HepG2 (cell line): ENCODE results near the gene SLC22A7. TPM values are rescaled to one million over a fixed set of nuclear protein-coding genes. Genes with fewer than 3 reads are reported as not detected.

Experiments used
- AGO2 ChIP-seq: fragments of 200-400 bp; formaldehyde crosslinking; optimal IDR thresholded peaks from 2 replicates; pipeline ENCODE3; 2017; ENCODE audit warnings: mild to moderate bottlenecking, low read depth, low read length, moderate library complexity
- CCDC6 ChIP-seq: sonication (generic); formaldehyde crosslinking; IDR thresholded peaks from 2 replicates; pipeline ENCODE4 v1.8.1; 2022; ENCODE audit warnings: mild to moderate bottlenecking, missing genetic modification reagents, moderate library complexity
- GFI1 ChIP-seq: sonication (generic); formaldehyde crosslinking; IDR thresholded peaks from 2 replicates; pipeline ENCODE4 v1.5.0; 2020; ENCODE audit warnings: missing genetic modification reagents, mild to moderate bottlenecking, borderline replicate concordance
- HIVEP1 ChIP-seq: sonication (generic); formaldehyde crosslinking; IDR thresholded peaks from 2 replicates; pipeline ENCODE4 v1.4.0; 2020; ENCODE audit warnings: mild to moderate bottlenecking, missing genetic modification reagents
- MIXL1 ChIP-seq: IDR thresholded peaks from 2 replicates; pipeline ENCODE4 v1.6.1; 2016
- MLLT10 ChIP-seq: sonication (generic); formaldehyde crosslinking; IDR thresholded peaks from 2 replicates; pipeline ENCODE4 v1.4.0; 2020; ENCODE audit warnings: missing genetic modification reagents
- NFE2L1 ChIP-seq: sonication (generic); formaldehyde crosslinking; IDR thresholded peaks from 2 replicates; pipeline ENCODE4 v1.4.0; 2020; ENCODE audit warnings: missing genetic modification reagents, mild to moderate bottlenecking, borderline replicate concordance
- NONO ChIP-seq, 2 experiments: fragments of 450-650 bp in 1 of 2; sonication (generic) in 1 of 2; formaldehyde crosslinking in 1 of 2; IDR thresholded peaks in 1 of 2; conservative IDR thresholded peaks in 1 of 2; 2 replicates each; pipeline versions ENCODE4 v1.6.1 to v1.8.0; 2017 to 2022; ENCODE audit warnings: mild to moderate bottlenecking in 1 of 2, missing genetic modification reagents in 1 of 2, moderate library complexity in 1 of 2
- NR1H2 ChIP-seq: sonication (generic); formaldehyde crosslinking; IDR thresholded peaks from 2 replicates; pipeline ENCODE4 v1.8.1; 2022; ENCODE audit warnings: low read depth, missing genetic modification reagents, borderline replicate concordance
- PBX3 ChIP-seq: sonication (generic); formaldehyde crosslinking; IDR thresholded peaks from 2 replicates; pipeline ENCODE4 v1.8.1; 2023; ENCODE audit warnings: missing genetic modification reagents, inconsistent platforms, borderline replicate concordance
- RNF219 ChIP-seq: sonication (generic); formaldehyde crosslinking; IDR thresholded peaks from 2 replicates; pipeline ENCODE4 v1.5.0; 2020; ENCODE audit warnings: mild to moderate bottlenecking, missing genetic modification reagents
- SMAD9 ChIP-seq: sonication (generic); formaldehyde crosslinking; IDR thresholded peaks from 2 replicates; pipeline ENCODE4 v1.5.1; 2020; ENCODE audit warnings: mild to moderate bottlenecking, missing genetic modification reagents
- SP2 ChIP-seq: sonication (generic); formaldehyde crosslinking; IDR thresholded peaks from 2 replicates; pipeline ENCODE4 v1.5.1; 2020; ENCODE audit warnings: mild to moderate bottlenecking, missing genetic modification reagents
- ZBTB7A ChIP-seq: sonication (generic); formaldehyde crosslinking; IDR thresholded peaks from 2 replicates; pipeline ENCODE4 v1.8.0; 2022; ENCODE audit warnings: mild to moderate bottlenecking, missing genetic modification reagents
- ZGPAT ChIP-seq: IDR thresholded peaks from 2 replicates; pipeline ENCODE4 v1.6.1; 2016; ENCODE audit warnings: mild to moderate bottlenecking
- ZNF160 ChIP-seq: sonication (generic); formaldehyde crosslinking; IDR thresholded peaks from 2 replicates; pipeline ENCODE4 v1.8.0; 2022; ENCODE audit warnings: mild to moderate bottlenecking, inconsistent platforms, missing genetic modification reagents
- ZNF33B ChIP-seq: sonication (generic); formaldehyde crosslinking; IDR thresholded peaks from 2 replicates; pipeline ENCODE4 v1.5.1; 2020; ENCODE audit warnings: mild to moderate bottlenecking, missing genetic modification reagents
- ZNF510 ChIP-seq: sonication (generic); formaldehyde crosslinking; IDR thresholded peaks from 2 replicates; pipeline ENCODE4 v1.4.0; 2020; ENCODE audit warnings: low read depth, mild to moderate bottlenecking, missing genetic modification reagents
- ZNF569 ChIP-seq: sonication (generic); formaldehyde crosslinking; IDR thresholded peaks from 2 replicates; pipeline ENCODE4 v1.5.0; 2020; ENCODE audit warnings: mild to moderate bottlenecking, missing genetic modification reagents, moderate library complexity, borderline replicate concordance
- ZNF703 ChIP-seq: sonication (generic); formaldehyde crosslinking; IDR thresholded peaks from 2 replicates; pipeline ENCODE4 v1.5.1; 2020; ENCODE audit warnings: missing genetic modification reagents, mild to moderate bottlenecking, moderate library complexity, borderline replicate concordance
- ZUFSP ChIP-seq: sonication (generic); formaldehyde crosslinking; IDR thresholded peaks from 2 replicates; pipeline ENCODE4 v1.9.0; 2021; ENCODE audit warnings: missing genetic modification reagents, mild to moderate bottlenecking, borderline replicate concordance
- polyA plus RNA-seq, 8 experiments: library from polyadenylated mRNA; depleted of rRNA in 3 of 8; stranded (reverse) in 7 of 8; unstranded in 1 of 8; fragments of >200 nt; fragmentation: Illumina TruSeq in 4 of 8; extraction: Trizol in 4 of 8; gene quantifications; 2 replicates each; pipeline versions ENCODE4 v1.2.1 to v1.2.3, GENCODE V29; 2011 to 2016; ENCODE audit warnings: low read depth in 4 of 8, missing spikeins in 1 of 8, mixed read lengths in 1 of 8; ENCODE audit not compliant: insufficient read depth in 1 of 8
- total RNA-seq, 5 experiments: library from RNA; depleted of rRNA; stranded (reverse); fragments of >200 nt; fragmentation: Illumina TruSeq; extraction: Trizol; gene quantifications; 2 replicates each; pipeline ENCODE4 v1.2.3, GENCODE V29; 2016; ENCODE audit warnings: low read depth in 1 of 5

SLC22A7 gene
- total and polyA plus RNA-seq, 2 of the 13 experiments (the other 11 are each of a cell fraction or from before 2014, with no cell fraction given) = 5.3 to 22.6 TPM

- TF ChIP-seq GFI1 = no peak
- TF ChIP-seq ZNF703 (CRISPR knock-in tag) = no peak
- peak; percentile 63; the same call in 1 of the 2 replicates for TF ChIP-seq MIXL1
- no peak for TF ChIP-seq SMAD9 (CRISPR knock-in tag)
- TF ChIP-seq HIVEP1 (CRISPR knock-in tag) = no peak
- no peak for TF ChIP-seq ZBTB7A (CRISPR knock-in tag)
- no peak for TF ChIP-seq NR1H2 (CRISPR knock-in tag)
- peak; percentile 64 for TF ChIP-seq ZGPAT (CRISPR knock-in tag)
- TF ChIP-seq NONO (IDR thresholded peaks at IDR 0.05) = no peak
- TF ChIP-seq NONO (CRISPR knock-in tag; conservative IDR thresholded peaks at IDR 0.05) = peak; percentile 64; the same call in 1 of the 2 replicates
- no peak for TF ChIP-seq ZNF569 (CRISPR knock-in tag)
- no peak for TF ChIP-seq NFE2L1 (CRISPR knock-in tag)
- TF ChIP-seq AGO2 = no peak
- no peak for TF ChIP-seq ZNF160 (CRISPR knock-in tag)
- TF ChIP-seq ZUFSP (CRISPR knock-in tag) = no peak
- no peak for TF ChIP-seq PBX3 (CRISPR knock-in tag)
- no peak for TF ChIP-seq SP2 (CRISPR knock-in tag)
- peak; percentile 71; the same call in 1 of the 2 replicates for TF ChIP-seq ZNF33B
- TF ChIP-seq CCDC6 (CRISPR knock-in tag) = no peak
- TF ChIP-seq ZNF510 = no peak
- no peak for TF ChIP-seq RNF219 (CRISPR knock-in tag)
- no peak for TF ChIP-seq MLLT10 (CRISPR knock-in tag)
Measured at GRCh38 chr6:43263314-43264178, 34.5 kb upstream of the SLC22A7 start (continued).
